GM18526 (cell line): ENCODE results near the gene TMOD1.

Experiments
- POLR2A ChIP-seq: IDR thresholded peaks from 3 replicates; pipeline ENCODE4 v1.6.1; 2011; ENCODE audit not compliant: insufficient read length; ENCODE audit errors: extremely low read depth

The TMOD1 gene

DNA sequence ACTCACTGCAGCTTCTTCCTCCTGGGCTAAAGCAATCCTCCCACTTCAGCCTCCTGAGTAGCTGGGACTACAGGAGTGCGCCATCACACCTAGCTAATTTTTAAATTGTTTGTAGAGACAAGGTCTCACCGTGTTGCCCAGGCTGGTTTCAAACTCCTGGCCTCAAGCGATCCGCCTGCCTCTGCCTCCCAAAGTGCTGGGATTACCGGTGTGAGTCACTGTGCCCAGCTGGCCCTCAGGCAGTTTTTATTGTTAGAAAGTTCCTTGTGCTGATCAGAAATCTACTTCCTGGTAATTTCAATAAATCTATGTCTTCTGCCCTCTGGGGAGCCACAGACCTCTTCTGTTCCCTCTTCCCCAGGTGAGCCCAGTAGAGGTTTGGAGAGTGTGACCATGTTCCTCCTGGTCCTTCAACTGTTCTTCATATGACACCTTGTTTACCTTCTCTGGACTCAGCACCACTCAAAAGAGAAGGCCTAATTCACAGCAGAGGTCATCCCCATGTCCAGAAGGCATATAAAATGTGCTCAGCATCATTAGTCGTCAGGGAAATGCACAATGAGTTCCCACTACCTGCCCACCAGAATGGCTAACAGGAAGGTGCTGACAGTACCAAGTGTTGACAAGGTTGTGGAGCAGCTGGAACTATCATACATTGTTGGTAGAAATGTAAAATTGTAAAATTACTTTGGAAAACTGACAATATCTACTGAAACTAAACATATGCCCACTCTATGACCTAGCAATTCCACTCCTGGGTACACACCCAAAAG lies 10.4 kb downstream of the TMOD1 start:
- no peak for TF ChIP-seq POLR2A

DNA sequence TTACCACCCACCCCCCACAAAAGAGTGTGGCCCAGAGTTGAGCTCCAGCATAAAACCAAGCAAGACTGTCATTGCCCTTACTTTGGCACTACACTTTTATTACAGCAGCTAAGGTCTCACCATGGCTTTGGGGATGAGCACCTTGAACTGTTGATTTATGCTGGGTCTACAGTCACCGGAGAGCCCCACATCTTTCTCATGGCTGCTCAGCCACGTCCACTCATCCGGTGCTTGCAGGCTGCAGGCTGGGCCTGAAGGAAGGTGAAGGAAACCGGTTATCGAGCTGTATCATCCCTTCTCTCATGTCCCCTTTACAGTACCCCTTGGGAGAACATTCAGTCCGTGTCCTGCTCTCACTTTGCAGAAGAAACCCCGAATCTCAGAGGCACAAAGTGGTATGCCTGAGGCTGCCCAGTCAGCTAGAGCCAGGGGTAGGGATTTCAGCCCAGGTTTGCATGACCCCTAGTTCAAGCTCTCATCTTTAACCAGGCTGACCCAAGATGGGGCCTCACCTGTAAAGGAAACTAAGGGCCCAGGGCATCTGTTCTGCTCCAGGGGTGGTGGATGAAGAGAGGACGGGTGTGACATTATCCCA lies 11.6 kb downstream of the TMOD1 start:
- TF ChIP-seq POLR2A = no peak

DNA sequence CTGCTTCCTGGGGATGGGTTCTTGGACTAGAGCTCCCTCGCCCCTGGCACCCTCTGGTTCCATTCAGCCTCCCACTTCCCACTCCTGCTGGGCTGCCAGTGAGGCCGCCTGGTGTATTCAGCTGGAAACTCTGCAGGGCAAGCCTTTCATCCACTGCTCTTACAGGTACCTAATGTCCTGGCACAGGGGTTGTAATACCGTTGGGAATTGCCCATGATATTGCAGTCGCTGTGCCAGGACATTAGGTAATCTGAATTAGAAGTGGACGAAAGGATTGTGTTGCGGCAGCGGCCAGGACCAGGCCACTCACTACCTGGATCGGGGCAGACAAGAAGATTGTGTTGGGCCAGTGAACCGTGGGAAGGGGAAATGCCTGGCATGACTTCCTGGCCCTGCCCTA lies 13.1 kb downstream of the TMOD1 start:
- TF ChIP-seq POLR2A = no peak

DNA sequence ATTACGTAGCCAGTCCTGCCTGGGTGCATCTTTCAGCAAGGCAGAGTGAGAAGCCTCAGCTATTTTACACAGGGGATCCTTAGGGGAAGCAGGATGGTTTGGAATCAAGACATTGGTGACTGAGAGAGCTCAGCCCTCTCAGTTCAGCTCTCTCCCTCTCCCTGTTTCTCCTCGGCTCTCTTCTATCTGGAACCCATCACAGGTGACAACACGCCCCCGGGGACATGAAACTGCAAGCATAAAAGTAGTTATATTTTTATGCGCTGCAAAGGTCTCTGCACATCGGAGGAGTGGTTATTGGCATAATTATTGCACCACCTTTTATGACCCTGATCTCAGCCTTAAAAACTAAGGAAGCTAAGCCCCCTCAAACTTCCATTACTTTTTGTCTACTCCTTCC lies 14.2 kb downstream of the TMOD1 start:
- no peak for TF ChIP-seq POLR2A

DNA sequence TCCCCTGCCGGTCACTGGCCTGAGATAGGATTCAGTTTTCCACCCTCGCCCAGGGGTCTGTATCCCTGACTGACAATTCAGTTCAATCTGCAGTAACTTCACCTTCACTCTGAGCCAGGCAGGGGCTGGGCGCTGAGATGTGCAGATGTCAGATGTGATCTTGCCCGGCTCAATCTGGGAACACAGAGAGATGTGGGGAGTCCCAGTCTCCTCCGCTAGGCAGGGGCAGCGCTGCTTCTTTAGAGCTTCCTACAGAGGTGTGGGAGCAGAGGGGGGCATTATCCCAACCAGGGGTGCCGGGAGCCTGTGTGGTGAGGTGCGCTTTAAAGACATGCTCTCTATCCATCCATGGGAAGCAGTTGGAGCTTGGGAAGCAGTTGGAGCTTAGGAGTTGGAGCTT lies 14.6 kb downstream of the TMOD1 start:
- TF ChIP-seq POLR2A = no peak

DNA sequence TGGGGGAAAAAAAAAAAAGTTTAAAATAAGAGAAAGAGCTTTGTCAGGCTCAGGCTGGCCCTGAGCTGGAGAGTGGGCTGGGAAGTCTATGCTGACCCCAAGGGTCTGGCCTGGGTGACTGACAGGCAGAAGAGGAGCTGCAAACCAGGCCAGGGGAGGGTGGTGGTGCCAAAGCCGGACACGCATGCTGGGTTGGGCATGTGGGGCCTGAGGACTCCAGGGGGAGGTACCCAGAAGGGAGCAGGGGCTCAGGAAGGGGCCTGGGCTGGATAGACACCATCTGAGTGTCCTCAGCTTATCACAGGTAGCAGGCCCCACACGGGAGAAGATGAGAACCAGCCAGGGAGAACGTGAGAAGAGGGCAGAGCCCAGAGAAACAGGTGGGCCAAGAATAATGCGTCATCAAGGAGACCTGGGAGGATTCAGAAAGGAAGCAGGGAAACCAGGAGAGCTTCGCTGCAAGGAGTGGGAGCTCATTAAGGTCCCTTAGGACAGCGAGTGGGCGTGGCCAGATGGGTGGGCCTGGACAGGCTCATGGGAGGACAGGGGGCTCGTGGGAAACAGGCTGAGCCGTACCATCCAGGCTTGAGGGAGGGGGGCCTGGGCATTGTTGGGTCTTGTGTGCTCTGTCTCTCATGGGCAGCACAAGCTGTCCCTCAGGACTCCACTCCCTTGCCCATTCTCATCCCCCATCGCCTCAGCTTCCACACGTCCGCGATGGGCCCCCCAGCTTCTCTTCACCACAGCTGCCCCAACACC lies 16.0 kb downstream of the TMOD1 start:
- TF ChIP-seq POLR2A = no peak

DNA sequence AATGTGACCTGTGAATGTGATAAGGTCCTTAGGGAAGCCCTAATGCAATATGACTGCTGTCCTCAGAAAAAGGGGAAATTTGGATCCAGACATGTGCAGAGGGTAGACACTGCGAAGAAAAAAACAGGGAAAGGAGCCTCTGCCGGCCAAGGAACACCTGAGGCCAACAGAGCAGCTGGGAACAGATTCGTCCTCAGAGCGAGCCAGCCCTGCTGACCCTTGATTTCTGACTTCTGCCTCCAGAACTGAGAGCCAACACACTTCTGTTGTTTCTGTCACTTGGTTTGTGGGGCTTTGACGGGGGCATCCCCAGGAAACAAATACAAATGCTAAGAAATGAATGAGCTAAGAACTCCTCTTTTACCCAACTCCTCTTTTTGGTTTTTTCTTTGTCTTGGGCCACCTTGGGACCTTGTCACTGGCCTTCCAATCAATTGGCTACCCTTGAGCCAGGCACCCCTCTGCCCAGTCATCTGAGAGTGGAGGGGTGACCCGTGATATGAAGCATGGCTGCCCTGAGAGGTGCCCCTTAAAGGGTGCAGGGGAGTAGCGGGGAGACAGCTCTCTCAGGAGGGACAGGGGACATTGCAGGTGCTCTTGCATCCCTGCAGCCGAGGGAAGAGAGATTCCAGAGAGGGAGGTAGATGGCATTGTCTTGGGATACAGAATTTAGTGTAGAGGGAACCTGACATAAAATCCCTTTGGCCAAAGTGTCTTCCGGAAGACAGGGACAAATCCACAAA lies 16.9 kb downstream of the TMOD1 start:
- TF ChIP-seq POLR2A = no peak

DNA sequence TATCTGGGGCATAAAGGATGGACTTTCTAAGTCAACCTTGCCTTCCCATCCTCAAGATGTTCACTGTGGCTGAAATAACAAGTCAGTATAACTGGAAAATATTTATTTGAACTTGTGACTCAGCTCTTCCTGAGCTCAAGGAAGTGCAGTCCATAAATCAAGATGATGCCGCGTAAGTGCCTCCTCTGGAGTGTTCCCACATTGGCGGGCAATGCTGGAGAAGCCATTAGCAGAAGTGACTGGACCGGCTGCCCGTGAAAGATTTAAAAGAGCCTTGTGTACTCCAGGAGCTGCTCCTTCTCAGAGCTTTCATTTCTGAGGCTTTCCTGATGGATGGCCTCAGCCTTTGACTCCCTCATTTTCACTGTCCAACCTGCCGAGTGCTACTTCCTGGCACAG lies 17.4 kb downstream of the TMOD1 start:
- no peak for TF ChIP-seq POLR2A

DNA sequence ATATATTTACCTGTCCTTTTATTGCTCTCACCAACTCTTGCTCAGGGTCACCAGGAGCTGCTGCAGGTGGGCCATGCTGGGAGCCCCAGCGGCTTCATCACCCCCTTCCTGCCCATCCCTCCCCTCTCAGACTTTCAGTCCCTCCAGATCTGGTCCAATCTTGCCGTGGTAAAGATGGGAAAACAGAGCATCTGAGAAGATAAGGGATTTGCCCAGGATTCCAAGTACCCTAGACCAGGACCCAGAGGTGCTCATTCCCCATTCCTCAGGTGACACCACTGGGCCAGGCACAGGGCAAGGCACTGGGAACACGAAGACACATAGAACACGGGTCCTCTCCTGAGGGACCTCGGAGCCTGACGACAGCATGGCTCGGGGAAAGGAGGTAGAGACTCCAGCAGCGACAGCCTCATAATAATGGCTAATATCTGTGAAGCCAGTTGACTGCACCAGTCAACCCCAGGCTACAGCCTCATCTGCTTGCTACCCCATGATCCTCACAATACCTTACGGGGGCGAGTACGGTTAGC lies 18.0 kb downstream of the TMOD1 start:
- TF ChIP-seq POLR2A = no peak

DNA sequence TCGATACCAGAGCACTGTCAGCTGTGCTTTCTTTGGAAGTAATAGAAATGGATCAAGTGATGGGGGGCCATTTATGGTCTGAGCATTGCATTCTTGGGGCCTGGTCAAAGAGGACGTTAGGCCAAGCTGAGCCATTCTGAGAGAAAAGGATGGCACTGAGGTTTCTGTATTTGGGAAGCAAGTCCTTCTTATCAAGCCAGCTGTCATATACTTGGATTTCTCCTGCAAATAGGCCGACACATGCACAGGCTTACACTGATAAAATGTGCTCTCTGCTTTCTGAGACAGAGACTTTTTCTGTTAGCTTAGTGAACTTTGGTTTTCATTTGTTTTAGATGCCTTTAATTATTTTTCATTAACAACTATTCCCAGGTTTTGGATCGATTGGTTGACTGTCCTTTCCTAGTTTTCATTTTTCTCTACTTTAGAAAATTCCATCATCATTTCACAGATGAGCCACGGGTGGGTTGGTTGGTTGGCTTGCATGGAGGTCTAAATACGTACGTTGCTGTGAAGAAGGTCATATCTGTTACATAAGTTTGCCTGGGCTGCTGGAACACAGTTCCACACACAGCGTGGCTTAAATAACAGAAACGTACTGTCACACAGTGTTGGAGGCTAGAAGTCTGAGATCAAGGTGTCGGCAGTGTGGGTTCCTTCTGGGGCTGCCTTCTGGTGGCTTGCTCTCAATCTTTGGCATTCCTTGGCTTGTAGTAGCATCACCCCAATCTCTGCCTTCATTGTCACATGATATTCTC lies 20.3 kb downstream of the TMOD1 start:
- TF ChIP-seq POLR2A = no peak

DNA sequence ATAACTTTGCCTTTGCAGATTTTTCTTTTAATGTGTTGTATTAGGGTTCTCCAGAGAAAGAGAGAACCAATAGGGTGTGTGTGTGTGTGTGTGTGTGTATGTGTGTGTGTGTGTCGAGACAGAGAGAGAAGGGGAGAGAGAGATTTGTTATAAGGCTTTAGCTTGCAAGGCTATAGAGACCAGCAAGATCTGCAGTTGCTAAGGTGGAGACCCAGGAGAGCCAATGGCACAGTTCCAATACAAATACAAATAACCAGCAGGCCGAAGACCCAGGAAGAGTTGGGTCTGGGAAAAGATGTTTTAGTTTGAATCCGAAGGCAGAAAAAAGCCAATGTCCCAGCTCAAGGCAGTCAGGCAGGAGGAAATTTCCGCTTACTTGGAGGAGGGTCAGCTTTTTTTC lies 23.0 kb downstream of the TMOD1 start:
- TF ChIP-seq POLR2A = no peak

DNA sequence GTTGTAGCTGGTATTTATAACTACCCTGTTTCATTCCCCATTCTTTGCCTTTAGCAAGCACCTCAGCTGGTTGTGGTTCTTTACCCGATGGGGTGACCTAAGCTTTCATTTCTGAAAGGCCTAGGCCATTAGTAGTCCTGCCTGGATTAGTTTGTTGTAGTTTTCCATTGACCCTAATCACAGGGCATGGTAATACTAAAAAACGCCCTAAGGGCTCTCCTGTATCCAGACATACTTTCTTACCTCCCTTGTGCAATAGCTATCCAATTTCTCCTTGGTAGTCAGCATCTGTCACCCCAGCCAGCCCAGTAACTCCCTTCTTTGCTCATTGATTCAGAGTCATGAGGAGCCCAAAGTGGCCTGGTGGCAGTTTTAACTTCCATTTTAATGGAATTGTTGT lies 24.0 kb downstream of the TMOD1 start:
- no peak for TF ChIP-seq POLR2A

DNA sequence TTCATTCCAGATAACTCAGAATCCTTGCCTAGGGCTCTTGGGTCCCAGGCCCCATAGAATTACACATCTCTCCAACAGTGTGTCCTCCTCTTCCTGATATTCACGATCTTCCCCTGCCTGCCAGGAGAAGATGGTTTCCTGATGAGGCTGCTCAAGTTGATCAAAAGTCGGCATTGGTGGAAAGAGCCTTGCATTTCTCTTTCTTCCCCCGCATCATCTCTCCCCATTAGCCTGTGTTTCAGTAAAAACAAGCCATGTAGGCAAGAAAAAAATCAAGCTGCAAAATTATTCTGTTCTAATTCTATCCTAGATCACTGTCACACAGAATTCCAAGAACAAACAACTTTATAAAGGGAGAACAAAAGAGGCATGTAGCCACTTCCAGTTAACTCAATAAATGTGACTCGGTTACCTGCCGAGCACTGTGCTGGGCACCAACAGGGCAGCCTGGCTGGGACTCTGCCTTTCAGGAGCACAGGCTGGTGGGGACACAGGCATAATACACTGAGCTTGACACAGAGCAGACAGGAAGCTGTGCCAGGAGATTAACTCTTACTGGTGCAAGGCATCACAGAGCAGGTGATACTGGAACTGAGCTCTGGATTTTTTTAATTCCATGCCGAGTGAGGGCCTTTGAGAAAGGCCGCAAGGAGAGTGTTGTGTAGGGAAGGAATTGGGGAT lies 25.6 kb downstream of the TMOD1 start:
- TF ChIP-seq POLR2A = no peak
